SK-N-MC (cell line): ENCODE measurements around the gene CRAT.

Source experiments
- EZH2 ChIP-seq: fragments of 200-600 bp; sonication (generic); IDR thresholded peaks from one replicate; pipeline ENCODE4 v1.6.1; 2017; ENCODE audit warnings: antibody characterized with exemption
- FOXP2 ChIP-seq: optimal IDR thresholded peaks from 2 replicates; pipeline ENCODE3; 2011; ENCODE audit warnings: mild to moderate bottlenecking, moderate library complexity; ENCODE audit not compliant: insufficient read depth; ENCODE audit errors: extremely low read length, control extremely low read depth
- POLR2AphosphoS5 ChIP-seq: IDR thresholded peaks from 2 replicates; pipeline ENCODE4 v1.6.1; 2012; ENCODE audit warnings: mild to moderate bottlenecking, low read depth, low read length, borderline replicate concordance

DNA sequence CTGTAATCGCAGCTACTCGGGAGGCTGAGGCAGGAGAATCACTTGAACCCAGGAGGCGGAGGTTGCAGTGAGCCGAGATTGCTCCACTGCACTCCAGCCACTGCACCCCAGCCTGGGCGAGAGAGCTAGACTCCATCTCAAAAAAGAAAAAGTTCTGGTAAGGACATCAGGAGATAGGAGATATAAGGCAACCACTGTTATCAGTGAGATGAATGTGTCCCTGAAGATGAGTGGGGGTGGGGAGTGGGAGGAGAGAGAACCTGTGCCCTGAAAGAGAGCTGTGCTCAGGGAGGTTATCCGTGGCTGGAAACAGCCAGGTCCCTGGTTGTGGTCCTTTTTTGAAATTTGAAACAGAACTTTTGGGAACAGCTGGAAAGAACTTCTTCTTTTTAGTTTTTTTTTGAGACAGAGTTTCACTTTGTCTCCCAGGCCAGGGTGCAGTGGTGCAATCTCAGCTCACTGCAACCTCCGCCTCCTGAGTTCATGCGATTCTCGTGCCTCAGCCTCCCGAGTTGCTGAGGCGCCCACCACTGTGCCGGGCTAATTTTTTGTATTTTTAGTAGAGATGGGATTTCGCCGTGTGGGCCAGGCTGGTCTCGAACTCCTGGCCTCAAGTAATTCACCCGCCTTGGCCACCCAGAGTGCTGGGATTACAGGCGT lies 3.2 kb upstream of the CRAT start:
- no peak for TF ChIP-seq EZH2
- no peak for TF ChIP-seq POLR2AphosphoS5
- TF ChIP-seq FOXP2, result no peak
